ENCODE data around the gene SLC39A11. TPM values are rescaled to one million over a fixed set of nuclear protein-coding genes. Genes with fewer than 3 reads are reported as not detected.

The SLC39A11 gene
- total RNA-seq, 1 experiment from 2014 or later: 15.2 TPM

GRCh38 chr17:72657467-72658317, 434.8 kb downstream of the SLC39A11 start:
- Histone ChIP-seq H4K20me1 (ENCODE audit: control insufficient read depth, insufficient read depth, insufficient read length) (peaks cover 2% of the 10 kb centered on the region), H2BK5ac (ENCODE audit: insufficient read length, low read length) (no peak overlapping the region), H2AFZ (ENCODE audit: low read length) (no peak overlapping the region), H3K9me3 (ENCODE audit: control insufficient read depth, low read depth, low read length) (no peaks in the 10 kb centered on the region), H2BK12ac (ENCODE audit: insufficient read length, low read depth, low read length) (no peak overlapping the region), H3K4me2 (ENCODE audit: insufficient read depth, insufficient read length, low read length) (no peak overlapping the region), H3K27me3 (ENCODE audit: insufficient read depth, low read length) (no peaks in the 10 kb centered on the region), H3K79me1 (ENCODE audit: insufficient read depth, low read depth, low read length, poor library complexity, severe bottlenecking) (no peaks in the 10 kb centered on the region), H3K23me2 (ENCODE audit: insufficient read length, low read depth, low read length, poor library complexity, severe bottlenecking) (no peaks in the 10 kb centered on the region), H3K27ac (ENCODE audit: insufficient read length, low read depth, low read length) (no peak overlapping the region), H3K56ac (ENCODE audit: insufficient read length, low read depth, low read length) (no peak overlapping the region), H3K4me1 (ENCODE audit: insufficient read depth, low read length) (no peaks in the 10 kb centered on the region), H2BK15ac (ENCODE audit: low read depth, low read length) (no peak overlapping the region), H3K23ac (ENCODE audit: insufficient read length, low read depth, low read length) (no peak overlapping the region), H3K4ac (ENCODE audit: low read depth, low read length) (no peak overlapping the region), H3K14ac (ENCODE audit: insufficient read depth, low read length) (no peak overlapping the region), H2AK5ac (ENCODE audit: insufficient read length, low read length) (no peak overlapping the region), H3T11ph (ENCODE audit: low read length) (no peak overlapping the region), H4K91ac (ENCODE audit: insufficient read length, low read depth, low read length) (no peak overlapping the region), H3K79me2 (ENCODE audit: insufficient read depth, low read length) (no peaks in the 10 kb centered on the region), H2BK20ac (ENCODE audit: low read depth, low read length, poor library complexity, severe bottlenecking) (no peak overlapping the region), H4K8ac (replicated peaks; ENCODE audit: insufficient read length, low read depth, low read length) (no peak overlapping the region), H4K5ac (ENCODE audit: insufficient read length, low read depth, low read length) (no peak overlapping the region), H2BK120ac (ENCODE audit: low read depth, low read length, poor library complexity, severe bottlenecking) (no peak overlapping the region), H3K9ac (ENCODE audit: extremely low read depth, insufficient read length, low read length) (no peak overlapping the region), H3K18ac (ENCODE audit: insufficient read length, low read depth, low read length) (no peak overlapping the region)
- no CpG with 5 or more reads among the region's 9 CpGs for WGBS (ENCODE audit: extremely low coverage, insufficient read length, low lambda C conversion rate)
- Mint-ChIP-seq H3K27ac (peak overlapping the region in 1 of 3 experiments; percentile 73; a peak in 1 of 7 replicates), H3K4me3 (no peak overlapping the region), H3K4me1 (peaks cover 16 to 26% of the 10 kb centered on the region in 2 experiments), H3K36me3 (ENCODE audit: insufficient read depth in 1 of 3, low read depth in 3 of 3) (no peaks in the 10 kb centered on the region), H3K9me3 (no peaks in the 10 kb centered on the region; a peak in 1 of 5 replicates), H3K27me3 (ENCODE audit: low read depth) (peaks cover 4% of the 10 kb centered on the region; the same call in 1 of the 2 replicates)
- TF ChIP-seq CTCF (conservative IDR thresholded peaks at IDR 0.05): peak; percentile 34; the same call in 2 of the 3 replicates
- no peak for DNase-seq
